Neural cell (in vitro differentiated cells): ENCODE results near the gene DNM3. TPM values are rescaled to one million over a fixed set of nuclear protein-coding genes. Genes with fewer than 3 reads are reported as not detected.

Source experiments
- H2AFZ ChIP-seq: fragments of 200-600, 300-800 bp; sonication (generic), shearing (Covaris generic); 2 replicates; pipeline ENCODE4 v1.6.0; 2014; ENCODE audit warnings: low read depth, mild to moderate bottlenecking, antibody characterized with exemption, low read length, moderate library complexity
- H3F3A ChIP-seq: fragments of 200-600 bp; shearing (Covaris generic); 2 replicates; pipeline ENCODE4 v1.6.1; 2016; ENCODE audit warnings: mild to moderate bottlenecking, moderate library complexity, mixed read lengths, antibody characterized with exemption, low read length; ENCODE audit not compliant: insufficient read depth, poor library complexity, severe bottlenecking
- H3K27ac ChIP-seq: fragments of 200-600, 300-800 bp; sonication (generic), shearing (Covaris generic); 2 replicates; pipeline ENCODE4 v1.5.1; 2014; ENCODE audit warnings: mild to moderate bottlenecking, low read length, moderate library complexity
- H3K27me3 ChIP-seq: fragments of 300-800, 200-600 bp; sonication (generic), shearing (Covaris generic); 2 replicates; pipeline ENCODE4 v1.6.0; 2014; ENCODE audit warnings: mild to moderate bottlenecking, low read depth, low read length, moderate library complexity; ENCODE audit not compliant: insufficient read depth
- H3K36me3 ChIP-seq: fragments of 300-800, 200-600 bp; sonication (generic), shearing (Covaris generic); 2 replicates; pipeline ENCODE4 v1.5.1; 2014; ENCODE audit warnings: mild to moderate bottlenecking, antibody characterized with exemption, low read length, moderate library complexity; ENCODE audit not compliant: insufficient read depth
- H3K4me2 ChIP-seq: fragments of 300-800, 200-600 bp; sonication (generic), shearing (Covaris generic); 2 replicates; pipeline ENCODE4 v1.6.0; 2014; ENCODE audit warnings: mild to moderate bottlenecking, low read length
- H3K4me3 ChIP-seq: fragments of 300-800, 200-600 bp; sonication (generic), shearing (Covaris generic); 2 replicates; pipeline ENCODE4 v1.5.1; 2014; ENCODE audit warnings: mild to moderate bottlenecking, low read length, moderate library complexity
- H3K79me2 ChIP-seq: fragments of 200-600 bp; shearing (Covaris generic); replicated peaks from 2 replicates; pipeline ENCODE4 v1.6.0; 2014; ENCODE audit warnings: mild to moderate bottlenecking, low read length, moderate library complexity; ENCODE audit not compliant: insufficient read depth
- H3K9ac ChIP-seq: fragments of 300-800, 200-600 bp; sonication (generic), shearing (Covaris generic); 2 replicates; pipeline ENCODE4 v1.6.1; 2016; ENCODE audit warnings: mild to moderate bottlenecking, low read length, mixed read lengths
- H3K9me2 ChIP-seq: fragments of 200-600 bp; shearing (Covaris generic); 2 replicates; pipeline ENCODE4 v1.6.1; 2016; ENCODE audit warnings: mild to moderate bottlenecking, low read length, mixed read lengths; ENCODE audit not compliant: insufficient read depth
- H3K9me3 ChIP-seq: fragments of 200-600, 300-800 bp; sonication (generic), shearing (Covaris generic); 2 replicates; pipeline ENCODE4 v1.6.1; 2016; ENCODE audit warnings: mild to moderate bottlenecking, mixed run types, low read length, moderate library complexity, mixed read lengths
- H4K20me1 ChIP-seq: fragments of 200-600 bp; shearing (Covaris generic); 2 replicates; pipeline ENCODE4 v1.6.1; 2016; ENCODE audit warnings: mild to moderate bottlenecking, mixed run types; ENCODE audit not compliant: insufficient read depth
- CTCF ChIP-seq: fragments of 450-650 bp; IDR thresholded peaks from 2 replicates; pipeline ENCODE4 v1.5.1; 2014; ENCODE audit warnings: antibody characterized with exemption, mild to moderate bottlenecking, moderate library complexity; ENCODE audit not compliant: poor library complexity, severe bottlenecking
- EP300 ChIP-seq: fragments of 450-650 bp; conservative IDR thresholded peaks from 2 replicates; pipeline ENCODE4 v1.6.1; 2014; ENCODE audit warnings: antibody characterized with exemption, mild to moderate bottlenecking, moderate library complexity; ENCODE audit not compliant: poor library complexity, severe bottlenecking
- EZH2 ChIP-seq: fragments of 200-600, 300-800 bp; shearing (Covaris generic), sonication (generic); IDR thresholded peaks from 2 replicates; pipeline ENCODE4 v1.6.1; 2014; ENCODE audit warnings: antibody characterized with exemption, low read length, borderline replicate concordance, mild to moderate bottlenecking; ENCODE audit not compliant: insufficient read depth, poor library complexity, severe bottlenecking
- MXI1 ChIP-seq: fragments of 450-650 bp; conservative IDR thresholded peaks from 2 replicates; pipeline ENCODE4 v1.6.1; 2014; ENCODE audit warnings: antibody characterized with exemption, mild to moderate bottlenecking; ENCODE audit not compliant: poor library complexity, severe bottlenecking
- POLR2AphosphoS5 ChIP-seq: IDR thresholded peaks from 2 replicates; pipeline ENCODE4 v1.6.1; 2012
- RAD21 ChIP-seq: fragments of 450-650 bp; conservative IDR thresholded peaks from 2 replicates; pipeline ENCODE4 v1.6.1; 2014; ENCODE audit warnings: antibody characterized with exemption, mild to moderate bottlenecking, moderate library complexity
- REST ChIP-seq: IDR thresholded peaks from 2 replicates; pipeline ENCODE4 v1.6.1; 2012; ENCODE audit warnings: borderline replicate concordance
- SMC3 ChIP-seq: fragments of 450-650 bp; conservative IDR thresholded peaks from 2 replicates; pipeline ENCODE4 v1.6.1; 2014; ENCODE audit warnings: antibody characterized with exemption, mild to moderate bottlenecking, moderate library complexity; ENCODE audit not compliant: poor library complexity
- TAF1 ChIP-seq: IDR thresholded peaks from 2 replicates; pipeline ENCODE4 v1.6.1; 2012; ENCODE audit warnings: low read depth
- polyA plus RNA-seq: library from polyadenylated mRNA; depleted of rRNA; stranded (reverse); fragments of >200 nt; gene quantifications from 2 replicates; pipeline ENCODE4 v1.2.3, GENCODE V29; 2014

The DNM3 gene
- polyA plus RNA-seq, 1 donor from 2014 or later: 37.1 TPM

GRCh38 chr1:171966426-171967220, 125.3 kb downstream of the DNM3 start:
- Histone ChIP-seq H3K9ac (no peak overlapping the region), H3K27me3 (no peaks in the 10 kb centered on the region), H4K20me1 (no peaks in the 10 kb centered on the region), H3K36me3 (no peaks in the 10 kb centered on the region), H3F3A (no peaks in the 10 kb centered on the region), H3K27ac (no peak overlapping the region), H3K9me3 (no peaks in the 10 kb centered on the region), H3K79me2 (no peaks in the 10 kb centered on the region), H3K4me3 (no peak overlapping the region), H3K9me2 (no peaks in the 10 kb centered on the region), H2AFZ (no peak overlapping the region), H3K4me2 (no peak overlapping the region)
- no peak for TF ChIP-seq MXI1
- TF ChIP-seq TAF1: no peak
- TF ChIP-seq EZH2: no peak

- Histone ChIP-seq H3F3A (no peaks in the 10 kb centered on the region), H3K27me3 (no peaks in the 10 kb centered on the region), H3K27ac (no peak overlapping the region), H3K9me3 (no peaks in the 10 kb centered on the region), H3K4me3 (no peak overlapping the region), H2AFZ (no peak overlapping the region), H3K9me2 (no peaks in the 10 kb centered on the region), H3K9ac (no peak overlapping the region), H3K36me3 (no peaks in the 10 kb centered on the region), H3K79me2 (no peaks in the 10 kb centered on the region), H3K4me2 (no peak overlapping the region), H4K20me1 (no peaks in the 10 kb centered on the region)
- TF ChIP-seq RAD21: no peak
- no peak for TF ChIP-seq SMC3
- TF ChIP-seq EP300: no peak
- no peak for TF ChIP-seq POLR2AphosphoS5
- TF ChIP-seq MXI1: no peak
- TF ChIP-seq REST: no peak
- no peak for TF ChIP-seq EZH2
- no peak for TF ChIP-seq TAF1
- no peak for TF ChIP-seq CTCF
Observed at GRCh38 chr1:171969226-171969625, 127.9 kb downstream of the DNM3 start.
